GM19023 (cell line): ENCODE data around the gene CDKN2A.
"Not testable (repeated sequence)": the region's sequence is repeated elsewhere in the genome, so short reads cannot be mapped to it uniquely, and the experiment has no call there.

ENCODE experiments used
- ATAC-seq: cut with Tn5 transposase; IDR thresholded peaks from one replicate; pipeline ENCODE4 v1.9.1; 2021; ENCODE audit warnings: mild to moderate bottlenecking, moderate library complexity; ENCODE audit not compliant: unreplicated experiment

CDKN2A gene

GRCh38 chr9:21982861-21983560 lies 11.2 kb downstream of the CDKN2A start:
- ATAC-seq, result no peak

GRCh38 chr9:21982391-21982790 lies 11.8 kb downstream of the CDKN2A start:
- ATAC-seq, result no peak

GRCh38 chr9:21976334-21976875 lies 17.8 kb downstream of the CDKN2A start:
- no peak for ATAC-seq

GRCh38 chr9:21974722-21975409 lies 19.3 kb downstream of the CDKN2A start:
- ATAC-seq, result peak; percentile 69

GRCh38 chr9:21974343-21974721 lies 19.9 kb downstream of the CDKN2A start:
- peak; percentile 3 for ATAC-seq

- no peak for ATAC-seq
These were observed 21.8 kb downstream of the CDKN2A start for GRCh38 chr9:21972361-21972760.

- no peak for ATAC-seq
These were observed 23.2 kb downstream of the CDKN2A start for GRCh38 chr9:21970800-21971640.

- no peak for ATAC-seq
These were observed 24.0 kb downstream of the CDKN2A start for GRCh38 chr9:21969951-21970799.

GRCh38 chr9:21969011-21969940 lies 24.9 kb downstream of the CDKN2A start:
- no peak for ATAC-seq

GRCh38 chr9:21968331-21969010 lies 25.7 kb downstream of the CDKN2A start:
- ATAC-seq, result no peak

- ATAC-seq, result no peak
These were observed 26.5 kb downstream of the CDKN2A start for GRCh38 chr9:21967702-21968101.

GRCh38 chr9:21967169-21967568 lies 27.0 kb downstream of the CDKN2A start:
- ATAC-seq, result no peak

- ATAC-seq, result no peak
These were observed 27.9 kb downstream of the CDKN2A start for GRCh38 chr9:21966140-21966851.

GRCh38 chr9:21965401-21965951 lies 28.7 kb downstream of the CDKN2A start:
- ATAC-seq, result peak; percentile 90

GRCh38 chr9:21964925-21965385 lies 29.2 kb downstream of the CDKN2A start:
- ATAC-seq, result peak; percentile 55

- no peak for ATAC-seq
These were observed 32.6 kb downstream of the CDKN2A start for GRCh38 chr9:21961569-21961968.

- not testable (repeated sequence) for ATAC-seq
These were observed 34.9 kb downstream of the CDKN2A start for GRCh38 chr9:21959268-21959667.

GRCh38 chr9:21958833-21959232 lies 35.4 kb downstream of the CDKN2A start:
- ATAC-seq, result no peak
